Measurements from ENCODE around the gene TP73.

Gene TP73

GRCh38 chr1:3636080-3636479 is 16.2 kb upstream of the TP73 start:
- no peak for DNase-seq

GRCh38 chr1:3636531-3636930 is 15.8 kb upstream of the TP73 start:
- DNase-seq = no peak

GRCh38 chr1:3638027-3638426 is 14.3 kb upstream of the TP73 start:
- no peak for DNase-seq

GRCh38 chr1:3638676-3639075 is 13.6 kb upstream of the TP73 start:
- DNase-seq = no peak

- DNase-seq = no peak
Measured at GRCh38 chr1:3639397-3639911, 12.9 kb upstream of the TP73 start.

- DNase-seq = no peak
Measured at GRCh38 chr1:3640121-3640837, 12.0 kb upstream of the TP73 start.

GRCh38 chr1:3641046-3641760 is 11.1 kb upstream of the TP73 start:
- no peak for DNase-seq

- no peak for DNase-seq
Measured at GRCh38 chr1:3641816-3642215, 10.5 kb upstream of the TP73 start.

- no peak for DNase-seq
Measured at GRCh38 chr1:3642919-3643675, 9.2 kb upstream of the TP73 start.

- no peak for DNase-seq
Measured at GRCh38 chr1:3644273-3644672, 8.0 kb upstream of the TP73 start.

- DNase-seq = no peak
Measured at GRCh38 chr1:3645247-3645646, 7.1 kb upstream of the TP73 start.

GRCh38 chr1:3645666-3646355 is 6.5 kb upstream of the TP73 start:
- DNase-seq = no peak

- DNase-seq = no peak
Measured at GRCh38 chr1:3646596-3646995, 5.7 kb upstream of the TP73 start.

- no peak for DNase-seq
Measured at GRCh38 chr1:3649342-3650247, 2.7 kb upstream of the TP73 start, which contains the start of gene WRAP73. WRAP73 (minus strand) TSS chr1:3650103; CDS start chr1:3649999, 104 bp downstream.

GRCh38 chr1:3650248-3651025 is 1.9 kb upstream of the TP73 start:
- no peak for DNase-seq

GRCh38 chr1:3651026-3651929 is 1.0 kb upstream of the TP73 start:
- DNase-seq = no peak

GRCh38 chr1:3652548-3653285 is 401 bp downstream of the TP73 start:
- no peak for DNase-seq

GRCh38 chr1:3653286-3653618 is 936 bp downstream of the TP73 start:
- DNase-seq = no peak

Data from cortex of kidney (tissue), 1 donor.